Right ventricle myocardium inferior (tissue), 1 donor: ENCODE measurements around the gene PTPN23. TPM values are rescaled to one million over a fixed set of nuclear protein-coding genes. Genes with fewer than 3 reads are reported as not detected.
"Not testable (repeated sequence)": the region's sequence is repeated elsewhere in the genome, so short reads cannot be mapped to it uniquely, and the experiment has no call there.

Source experiments
- ATAC-seq: fragments of 200-7000 bp; cut with Tn5 transposase; one replicate; pipeline ENCODE4 v1.9.1; 2020; ENCODE audit warnings: mild to moderate bottlenecking, moderate library complexity
- DNase-seq: peaks from one replicate; pipeline ENCODE4 v3.0.0; 2021; ENCODE audit errors: missing footprints
- intact Hi-C: fragments of 100-400 bp; cut with DNase I; formaldehyde crosslinking; loops from one replicate; pipeline ENCODE4 v1.11.0; 2022
- long read RNA-seq: library from polyadenylated mRNA; unstranded; transcript quantifications from one replicate; pipeline ENCODE4 v2.0.0, GENCODE V29; 2021
- total RNA-seq: library from RNA; stranded (reverse); fragmentation: NEBNext Ultra II Directional; extraction: Animal tissue kit (Norgen Biotek cat#: 25700); gene quantifications from one replicate; pipeline ENCODE4 v1.2.1, GENCODE V29; 2021
- donor health status: DM: no; HTN: yes; CAD: no; lungs with severe emphysema.

Gene PTPN23
- total RNA-seq: 21.1 TPM
- long read RNA-seq, partial matches to known transcripts: 3 of 3 reads
- long read RNA-seq, other reads (novel, unspliced or antisense): 0 of 3 reads

GRCh38 chr3:47380601-47381316 lies at the start of gene PTPN23:
PTPN23 (plus strand) TSS chr3:47381021; CDS start chr3:47381097, 76 bp downstream.
- ATAC-seq (peak; percentile 95), DNase-seq (peak; percentile 99)
- intact Hi-C loops: no loop called here

GRCh38 chr3:47333907-47334306 lies 46.9 kb upstream of the PTPN23 start:
- ATAC-seq (no peak), DNase-seq (no peak)
- intact Hi-C loops: no loop called here

GRCh38 chr3:47337656-47338055 lies 43.2 kb upstream of the PTPN23 start:
- DNase-seq: no peak
- intact Hi-C loops: no loop called here
- ATAC-seq: no peak

GRCh38 chr3:47339951-47340350 lies 40.9 kb upstream of the PTPN23 start:
- no peak for ATAC-seq
- intact Hi-C loops: no loop called here
- DNase-seq: no peak

DNA sequence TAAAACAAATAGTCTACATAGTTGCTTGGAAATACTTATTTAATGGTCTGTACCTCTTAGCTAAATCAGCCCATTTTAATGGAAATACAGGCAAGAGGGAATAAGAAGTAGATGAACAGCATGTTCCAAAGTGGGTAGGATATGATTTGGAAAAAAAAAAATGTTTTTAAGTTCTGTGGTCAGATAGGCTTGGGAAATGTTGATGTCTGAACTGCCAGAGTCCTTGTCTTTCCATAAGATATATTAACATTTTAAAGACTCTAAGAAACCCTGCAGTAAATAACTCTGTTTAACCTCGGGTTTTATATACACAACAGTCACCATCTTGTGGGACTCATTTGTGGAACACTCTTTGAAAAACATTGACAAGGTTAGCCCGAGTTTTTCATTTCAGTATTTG lies 40.0 kb upstream of the PTPN23 start:
- DNase-seq: no peak
- intact Hi-C loops: no loop called here

GRCh38 chr3:47342151-47342550 lies 38.7 kb upstream of the PTPN23 start:
- intact Hi-C loops: no loop called here
- ATAC-seq: no peak

More for the DNA sequence above, 40.0 kb upstream of the PTPN23 start:
- ATAC-seq: no peak

GRCh38 chr3:47342812-47343211 lies 38.0 kb upstream of the PTPN23 start:
- DNase-seq: no peak
- ATAC-seq: no peak
- intact Hi-C loops: no loop called here

More at GRCh38 chr3:47342151-47342550, 38.7 kb upstream of the PTPN23 start:
- DNase-seq: no peak

DNA sequence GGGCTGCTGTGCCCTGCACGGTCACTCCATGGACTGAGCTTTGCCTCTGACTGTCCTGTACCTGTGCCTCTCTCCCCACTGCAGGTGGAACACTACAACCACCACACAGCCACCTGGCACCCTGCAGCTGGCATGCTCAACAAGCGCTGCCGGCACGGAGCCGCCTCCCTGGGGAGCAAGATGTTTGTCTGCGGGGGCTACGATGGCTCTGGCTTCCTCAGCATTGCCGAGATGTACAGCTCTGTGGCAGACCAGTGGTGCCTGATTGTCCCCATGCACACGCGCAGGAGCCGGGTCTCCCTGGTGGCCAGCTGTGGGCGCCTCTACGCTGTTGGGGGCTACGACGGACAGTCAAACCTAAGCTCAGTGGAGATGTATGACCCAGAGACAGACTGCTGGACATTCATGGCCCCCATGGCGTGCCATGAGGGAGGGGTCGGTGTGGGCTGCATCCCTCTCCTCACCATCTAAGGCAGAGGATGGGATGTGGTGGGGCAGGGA lies 37.3 kb upstream of the PTPN23 start:
- ATAC-seq (no peak), DNase-seq (no peak)
- intact Hi-C loops: no loop called here

- intact Hi-C loops: no loop called here
- ATAC-seq (no peak), DNase-seq (no peak)
These were observed 35.9 kb upstream of the PTPN23 start for GRCh38 chr3:47344971-47345370.

DNA sequence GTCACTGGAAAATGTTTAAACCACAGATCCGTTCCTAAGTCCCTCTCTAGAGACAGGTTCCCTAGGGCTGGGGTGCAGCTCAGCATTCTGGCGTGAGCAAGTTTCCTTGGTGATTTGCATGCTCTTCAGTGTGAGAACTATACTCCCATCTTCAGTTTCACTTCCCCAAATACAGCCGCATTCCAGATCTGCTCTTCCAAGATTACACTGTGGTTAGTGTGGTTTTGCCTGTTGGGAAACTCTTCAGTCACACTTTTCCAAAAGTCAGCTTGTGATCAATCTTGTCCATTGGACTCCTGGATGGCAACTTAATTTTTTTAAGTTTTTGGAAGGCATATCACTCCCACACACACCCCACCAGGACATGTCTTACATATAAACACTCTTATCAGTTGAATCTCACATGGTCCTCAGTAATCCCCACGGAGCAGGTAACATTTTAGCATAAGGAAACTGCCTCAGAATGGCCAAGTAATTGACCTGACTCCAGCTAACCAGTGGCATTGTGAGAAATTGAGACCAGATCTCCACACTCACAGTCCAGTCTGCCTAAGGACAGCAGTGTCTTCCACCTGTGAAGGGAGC lies 33.5 kb upstream of the PTPN23 start:
- peak; percentile 62 for ATAC-seq
- intact Hi-C loops: no loop called here

GRCh38 chr3:47348411-47349154 lies 32.2 kb upstream of the PTPN23 start:
- no peak for ATAC-seq
- intact Hi-C loops: no loop called here
- DNase-seq: no peak

More for the DNA sequence above, 33.5 kb upstream of the PTPN23 start:
- no peak for DNase-seq

- ATAC-seq: no peak
- no peak for DNase-seq
- intact Hi-C loops: no loop called here
These were observed 25.8 kb upstream of the PTPN23 start for GRCh38 chr3:47355010-47355409.

- intact Hi-C loops: no loop called here
- ATAC-seq: no peak
- DNase-seq: no peak
These were observed 24.6 kb upstream of the PTPN23 start for GRCh38 chr3:47356201-47356600.

- DNase-seq: no peak
- intact Hi-C loops: no loop called here
- no peak for ATAC-seq
These were observed 21.5 kb upstream of the PTPN23 start for GRCh38 chr3:47359323-47359722.

DNA sequence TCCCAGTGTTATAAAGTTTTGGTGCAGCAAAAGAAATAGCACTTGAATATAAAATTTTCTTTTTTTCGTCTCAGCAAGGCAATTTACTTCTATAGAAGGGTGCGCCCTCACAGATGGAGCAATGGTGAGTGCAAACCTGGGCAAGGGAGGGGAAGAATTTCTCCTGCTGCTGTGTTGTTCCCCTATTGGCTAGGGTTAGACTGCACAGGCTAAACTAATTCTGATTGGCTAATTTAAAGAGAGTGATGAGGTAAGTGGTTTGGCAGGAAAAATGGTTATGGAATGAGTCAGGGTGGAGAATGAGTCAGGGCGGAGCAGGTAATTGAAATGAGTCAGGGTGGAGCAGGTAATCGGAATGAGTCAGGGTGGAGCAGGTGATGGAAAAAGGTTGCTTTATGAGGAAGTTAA lies 20.7 kb upstream of the PTPN23 start:
- ATAC-seq, DNase-seq, intact Hi-C loops: not testable (repeated sequence)

DNA sequence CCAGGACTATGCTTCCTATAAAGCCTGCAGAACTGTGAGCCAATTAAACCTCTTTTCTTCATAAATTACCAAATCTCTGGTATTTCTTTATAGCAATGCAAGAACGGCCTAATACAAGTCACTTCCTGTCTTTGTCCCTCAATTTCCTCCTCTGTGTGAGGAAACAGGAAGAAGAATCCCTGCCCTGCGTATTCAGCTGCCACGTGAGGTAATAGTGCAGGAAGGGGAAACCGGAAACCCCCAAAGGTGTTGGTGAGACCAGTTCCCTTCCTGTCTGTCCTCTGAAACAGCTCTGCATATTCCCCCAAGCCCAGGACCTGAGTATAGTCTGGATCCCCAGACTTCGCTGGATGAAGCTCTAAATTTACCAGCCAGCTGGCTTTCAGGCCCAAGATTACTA lies 18.1 kb upstream of the PTPN23 start:
- intact Hi-C loops: no loop called here
- ATAC-seq (no peak), DNase-seq (no peak)

DNA sequence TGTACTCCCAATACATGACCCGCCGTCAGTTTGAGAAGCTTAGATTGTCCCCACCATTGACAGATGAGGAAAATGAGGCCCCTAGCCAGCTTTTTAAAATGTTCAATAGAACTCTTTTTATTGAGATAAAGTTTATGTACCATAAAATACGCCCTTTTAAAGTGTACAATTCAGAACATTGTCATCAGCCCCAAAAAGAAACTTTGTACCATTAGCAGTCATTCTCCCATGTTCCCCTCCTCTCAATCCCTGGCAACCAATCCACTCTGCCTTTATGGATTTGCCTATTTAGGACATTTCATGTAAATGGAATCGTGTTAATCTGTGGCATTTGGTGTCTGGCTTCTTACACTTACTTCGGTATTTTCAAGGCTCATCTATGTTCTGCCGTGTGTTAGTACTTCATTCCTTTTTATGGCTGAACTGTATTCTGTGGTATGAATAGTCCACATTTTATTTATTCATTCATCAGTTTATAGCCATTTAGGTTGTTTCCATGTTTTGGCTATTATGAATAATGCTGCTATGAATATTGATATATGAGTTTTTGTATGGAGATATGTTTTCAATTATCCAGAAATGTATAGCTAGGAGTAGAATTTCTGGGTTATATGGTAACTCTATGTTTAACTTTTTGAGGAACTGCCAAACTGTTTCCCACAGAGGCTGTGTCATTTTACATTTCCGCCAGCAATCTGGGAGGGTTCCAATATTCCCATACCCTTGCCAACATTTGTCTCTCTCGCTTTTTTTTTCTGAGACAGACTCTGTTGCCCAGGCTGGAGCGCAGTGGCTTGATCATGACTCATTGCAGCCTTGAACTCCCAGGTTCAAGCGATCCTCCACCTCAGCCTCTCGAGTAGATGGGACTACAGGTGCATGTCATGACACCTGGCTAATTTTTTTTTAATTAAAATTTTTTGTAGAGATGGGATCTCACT lies 15.3 kb upstream of the PTPN23 start:
- intact Hi-C loops: no loop called here
- DNase-seq (no peak), ATAC-seq (no peak)

GRCh38 chr3:47366833-47367232 lies 14.0 kb upstream of the PTPN23 start:
- no peak for DNase-seq
- ATAC-seq: no peak
- intact Hi-C loops: no loop called here

DNA sequence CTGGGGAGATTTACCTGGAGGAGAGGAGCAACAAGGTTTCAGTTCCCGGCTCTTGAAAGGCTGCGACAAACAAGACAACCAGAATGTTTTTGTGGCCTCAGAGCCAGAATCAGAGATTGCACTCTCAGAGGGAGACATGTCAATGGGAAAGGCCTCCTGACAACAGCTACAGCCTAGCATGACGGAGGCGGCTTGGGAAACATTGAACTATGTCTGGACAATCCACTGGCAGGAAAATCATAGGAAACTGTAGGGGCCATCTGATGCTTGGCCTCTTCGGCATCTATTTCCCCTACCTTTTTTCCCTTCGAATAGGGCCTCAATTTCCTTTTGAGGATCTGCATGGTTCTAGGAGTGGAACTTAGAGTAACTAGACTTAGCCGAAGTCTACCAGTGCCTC lies 13.2 kb upstream of the PTPN23 start:
- intact Hi-C loops: no loop called here
- no peak for ATAC-seq
- DNase-seq: no peak
